Nephron (organoid): ENCODE measurements around the gene EPSTI1.

ENCODE experiments used
- H3K27ac Mint-ChIP-seq, 3 experiments: 2 replicates each; pipeline ENCODE4 v1.8.0; 2020; ENCODE audit warnings: mixed read lengths in 3 of 3, mild to moderate bottlenecking in 2 of 3, moderate library complexity in 1 of 3
- H3K27me3 Mint-ChIP-seq: 2 replicates; pipeline ENCODE4 v1.8.0; 2021; ENCODE audit warnings: low read depth, mild to moderate bottlenecking, moderate library complexity, mixed read lengths
- H3K36me3 Mint-ChIP-seq: 2 replicates; pipeline ENCODE4 v1.8.0; 2020; ENCODE audit warnings: low read depth, mixed read lengths
- H3K4me1 Mint-ChIP-seq: 2 replicates; pipeline ENCODE4 v1.8.0; 2020; ENCODE audit warnings: mixed read lengths
- H3K4me3 Mint-ChIP-seq, 3 experiments: 2 replicates each; pipeline ENCODE4 v1.8.0; 2020; ENCODE audit warnings: mild to moderate bottlenecking in 3 of 3, mixed read lengths in 3 of 3, moderate library complexity in 2 of 3
- H3K9me3 Mint-ChIP-seq: 2 replicates; pipeline ENCODE4 v1.8.0; 2020; ENCODE audit warnings: mixed read lengths
- CTCF ChIP-seq, 3 experiments: fragments of 200-600 bp; sonication (generic); IDR thresholded peaks; one replicate each; pipeline ENCODE4 v1.5.0; 2021; ENCODE audit warnings: antibody characterized with exemption in 3 of 3; ENCODE audit not compliant: unreplicated experiment in 3 of 3

The EPSTI1 gene

DNA sequence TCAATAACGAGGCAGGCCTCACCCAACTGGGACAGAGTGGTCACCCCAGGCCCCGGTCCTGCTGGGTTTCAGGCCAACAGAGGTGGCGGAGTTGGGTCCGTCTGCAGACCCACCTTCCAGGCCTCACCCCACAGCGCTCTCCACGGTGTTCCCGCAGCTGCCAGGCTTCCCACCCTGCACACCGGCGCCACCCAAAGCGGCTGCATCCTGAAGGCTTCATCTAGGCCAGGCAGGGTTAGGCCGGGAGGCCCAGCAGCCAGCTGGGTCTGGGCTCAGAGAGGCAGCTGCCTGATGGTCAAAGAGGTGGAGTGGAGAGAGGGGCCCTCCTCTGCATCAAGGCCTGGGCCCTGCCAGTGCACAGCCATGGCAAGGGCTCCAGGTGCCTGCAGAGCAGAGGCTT is 44.1 kb downstream of the EPSTI1 start:
- Mint-ChIP-seq H3K36me3 (peaks cover 34% of the 10 kb centered on the region), H3K4me3 (no peak overlapping the region), H3K27ac (no peak overlapping the region), H3K4me1 (peaks cover 7% of the 10 kb centered on the region), H3K9me3 (peaks cover 8% of the 10 kb centered on the region), H3K27me3 (no peaks in the 10 kb centered on the region)
- TF ChIP-seq CTCF (IDR thresholded peaks at IDR 0.05; ENCODE audit: unreplicated experiment in 3 of 3): no peak

DNA sequence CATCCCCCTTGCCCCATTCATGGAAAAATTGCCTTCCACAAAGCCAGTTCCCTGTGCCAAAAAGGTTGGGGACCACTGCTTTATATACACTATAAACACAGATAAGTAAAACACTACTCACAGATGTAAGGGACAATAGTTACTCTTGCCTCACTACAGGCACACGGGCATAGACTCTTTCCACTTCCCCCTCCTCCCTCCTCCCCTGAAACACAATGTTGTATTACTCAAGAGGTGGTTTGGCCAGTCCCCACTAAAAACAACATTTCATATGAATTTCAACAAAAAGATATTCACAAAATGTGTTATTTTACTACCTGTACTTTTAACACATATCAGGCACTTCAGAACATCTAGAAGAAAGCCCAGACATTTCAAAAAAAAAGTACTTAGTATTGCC is 45.1 kb downstream of the EPSTI1 start:
- TF ChIP-seq CTCF (IDR thresholded peaks at IDR 0.05; ENCODE audit: unreplicated experiment in 3 of 3): no peak
- H3K9me3 Mint-ChIP-seq: peaks cover 8% of the 10 kb centered on the region

DNA sequence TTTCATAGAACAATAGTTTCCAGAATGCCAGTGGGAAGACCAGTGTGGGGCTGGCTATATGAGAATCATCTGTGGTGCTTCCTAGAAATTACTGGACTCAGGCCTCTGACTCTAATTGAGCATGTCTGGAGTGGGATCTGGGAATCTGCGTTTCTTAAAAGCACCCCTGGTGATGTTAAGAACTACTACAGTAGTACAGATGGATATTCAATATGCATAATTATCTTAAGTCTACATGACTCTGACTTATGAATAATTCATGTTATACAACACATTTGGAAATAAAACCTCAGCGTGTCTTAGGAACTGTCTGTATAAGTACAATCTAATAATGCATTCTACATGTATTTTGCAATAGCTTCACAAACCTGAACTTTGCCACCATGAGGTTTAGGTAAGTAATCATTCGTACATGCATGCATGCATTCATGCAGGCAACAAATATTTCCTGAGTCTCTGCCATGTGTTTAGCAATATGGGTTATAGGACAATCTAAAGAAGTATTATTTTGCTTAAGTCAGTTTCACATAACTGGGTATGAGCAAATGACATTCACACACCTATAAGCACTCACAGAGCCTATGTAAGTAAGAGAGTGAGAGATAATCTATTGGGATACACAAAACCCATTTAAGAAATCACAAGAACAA is 62.0 kb downstream of the EPSTI1 start:
- no peak overlapping the region for H3K4me3 Mint-ChIP-seq
- H3K9me3 Mint-ChIP-seq: peaks cover 7% of the 10 kb centered on the region
- H3K4me1 Mint-ChIP-seq: peaks cover 5% of the 10 kb centered on the region
- no peaks in the 10 kb centered on the region for H3K27me3 Mint-ChIP-seq
- H3K27ac Mint-ChIP-seq: no peak overlapping the region
- TF ChIP-seq CTCF (IDR thresholded peaks at IDR 0.05; ENCODE audit: unreplicated experiment in 3 of 3): no peak
- peaks cover 4% of the 10 kb centered on the region for H3K36me3 Mint-ChIP-seq

More for the DNA sequence above, 45.1 kb downstream of the EPSTI1 start:
- H3K4me1 Mint-ChIP-seq: peaks cover 7% of the 10 kb centered on the region
- H3K27me3 Mint-ChIP-seq: no peaks in the 10 kb centered on the region
- H3K36me3 Mint-ChIP-seq: peaks cover 36% of the 10 kb centered on the region
- no peak overlapping the region for H3K4me3 Mint-ChIP-seq
- no peak overlapping the region for H3K27ac Mint-ChIP-seq

DNA sequence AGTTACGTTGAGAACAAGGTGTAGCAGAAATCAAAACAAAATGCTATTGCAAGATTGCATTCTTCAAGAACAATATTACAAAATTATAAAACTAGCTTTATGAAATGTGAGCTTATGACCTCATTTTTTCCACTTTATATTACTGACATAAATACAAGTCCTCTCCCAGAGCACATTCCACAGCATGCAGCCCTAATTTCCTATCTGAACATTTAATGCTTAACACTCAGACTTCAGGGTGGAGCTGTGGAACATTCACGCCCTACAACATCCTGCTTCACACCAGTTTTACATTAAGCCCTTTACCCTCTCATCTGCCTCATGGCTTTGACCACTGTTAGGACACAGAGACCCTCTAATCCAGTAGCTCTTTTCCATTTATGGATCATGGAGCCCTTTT is 65.5 kb downstream of the EPSTI1 start:
- peaks cover 4% of the 10 kb centered on the region for H3K36me3 Mint-ChIP-seq
- H3K9me3 Mint-ChIP-seq: peaks cover 7% of the 10 kb centered on the region

GRCh38 chr13:42926043-42926442 is 66.0 kb downstream of the EPSTI1 start:
- Mint-ChIP-seq H3K4me1 (peaks cover 10% of the 10 kb centered on the region), H3K4me3 (no peak overlapping the region), H3K27me3 (no peaks in the 10 kb centered on the region), H3K9me3 (peaks cover 7% of the 10 kb centered on the region), H3K27ac (no peak overlapping the region), H3K36me3 (peaks cover 4% of the 10 kb centered on the region)
- no peak for TF ChIP-seq CTCF (IDR thresholded peaks at IDR 0.05; ENCODE audit: unreplicated experiment in 3 of 3)

More for the DNA sequence above, 65.5 kb downstream of the EPSTI1 start:
- Mint-ChIP-seq H3K27me3 (no peaks in the 10 kb centered on the region), H3K4me1 (peaks cover 10% of the 10 kb centered on the region), H3K4me3 (no peak overlapping the region), H3K27ac (peak overlapping the region in 1 of 3 experiments; percentile 4)
- no peak for TF ChIP-seq CTCF (IDR thresholded peaks at IDR 0.05; ENCODE audit: unreplicated experiment in 3 of 3)

- no peaks in the 10 kb centered on the region for H3K27me3 Mint-ChIP-seq
- peaks cover 10% of the 10 kb centered on the region for H3K4me1 Mint-ChIP-seq
- TF ChIP-seq CTCF (IDR thresholded peaks at IDR 0.05; ENCODE audit: unreplicated experiment in 3 of 3): no peak
- no peak overlapping the region for H3K27ac Mint-ChIP-seq
- H3K4me3 Mint-ChIP-seq: no peak overlapping the region
- peaks cover 7% of the 10 kb centered on the region for H3K9me3 Mint-ChIP-seq
- peaks cover 4% of the 10 kb centered on the region for H3K36me3 Mint-ChIP-seq
Measured at GRCh38 chr13:42925626-42926025, 66.4 kb downstream of the EPSTI1 start.
